ENCODE results near the gene RGS6.

Gene RGS6

DNA sequence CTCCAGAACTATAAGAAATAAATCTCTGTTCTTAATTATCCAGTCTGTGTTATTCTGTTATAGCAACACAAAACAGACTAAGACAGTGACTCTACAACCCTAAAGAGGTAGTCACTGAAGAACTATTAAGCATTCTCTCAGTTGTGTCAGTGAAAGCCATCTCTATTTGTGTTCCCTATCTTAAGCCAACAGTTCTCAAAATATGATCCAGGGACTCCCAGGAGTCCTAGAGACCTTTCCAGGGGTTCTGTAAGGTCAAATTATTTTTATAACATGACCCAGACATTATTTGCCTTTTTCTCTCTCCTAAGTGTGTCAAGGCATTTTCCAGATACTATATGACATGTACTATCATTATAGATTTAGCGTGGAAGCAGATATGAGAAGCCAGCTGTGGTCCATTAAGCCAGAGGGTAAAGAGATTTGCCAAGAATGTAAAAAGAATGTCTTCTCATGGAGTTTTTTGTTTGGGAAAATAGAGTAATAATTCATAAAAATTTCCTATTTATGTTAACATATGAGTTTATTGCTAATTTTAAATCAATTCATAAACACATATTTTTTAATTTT lies 315.8 kb downstream of the RGS6 start:
- DNase-seq (ENCODE audit: low spot score): no peak

DNA sequence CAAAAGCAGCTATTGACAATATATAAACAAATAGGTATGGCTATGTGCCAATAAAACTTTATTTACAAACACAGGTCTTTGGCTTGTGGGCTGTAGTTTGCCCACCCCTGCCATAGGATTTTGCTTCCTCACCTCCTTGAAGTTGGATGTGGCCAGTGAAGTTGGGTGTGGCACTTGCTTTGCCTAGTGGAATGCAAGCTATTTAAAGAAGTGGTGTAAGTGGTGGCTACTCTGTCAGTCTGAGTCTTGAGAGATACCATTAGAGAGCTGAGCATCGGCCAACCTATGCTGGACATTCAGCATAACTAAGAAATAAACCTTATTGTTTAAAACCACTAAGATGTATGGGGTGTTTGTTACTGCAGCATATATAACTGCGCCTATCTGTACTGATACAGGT lies 321.3 kb downstream of the RGS6 start:
- DNase-seq (ENCODE audit: low spot score): no peak

DNA sequence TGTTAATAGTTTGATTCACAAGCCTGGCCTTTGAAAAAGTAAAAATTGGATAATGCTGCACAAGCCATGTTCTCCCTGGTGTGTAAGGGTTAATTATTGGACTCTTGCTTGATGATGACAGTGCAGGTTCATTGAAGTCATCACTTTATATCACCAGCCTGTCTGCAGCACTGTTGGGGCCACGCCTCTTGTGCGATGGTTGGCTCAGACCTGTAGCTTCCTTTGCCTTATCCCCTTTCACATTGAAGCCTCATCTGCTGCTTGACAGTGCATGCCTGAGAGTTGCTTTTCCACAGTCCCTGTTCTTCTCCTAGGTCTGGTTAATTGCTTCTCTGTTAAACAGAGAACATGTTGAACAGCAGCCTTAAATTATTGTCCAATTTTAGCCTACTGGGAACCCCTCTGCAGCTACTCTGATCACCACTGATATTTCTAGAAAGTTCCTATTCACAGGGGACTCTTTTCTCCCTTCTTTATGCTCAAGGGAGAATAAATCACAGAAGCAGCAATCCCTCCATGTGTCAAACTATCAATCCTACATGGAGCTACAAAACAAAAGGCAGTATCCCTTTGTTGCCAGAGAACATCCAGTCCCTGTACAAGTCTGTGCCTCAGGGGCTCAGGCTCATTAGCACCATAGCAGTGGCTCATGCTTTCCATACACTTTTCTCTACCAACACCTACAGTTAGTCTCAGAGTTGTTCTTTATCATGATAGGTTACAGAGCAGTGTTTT lies 322.1 kb downstream of the RGS6 start:
- DNase-seq (ENCODE audit: low spot score): no peak

DNA sequence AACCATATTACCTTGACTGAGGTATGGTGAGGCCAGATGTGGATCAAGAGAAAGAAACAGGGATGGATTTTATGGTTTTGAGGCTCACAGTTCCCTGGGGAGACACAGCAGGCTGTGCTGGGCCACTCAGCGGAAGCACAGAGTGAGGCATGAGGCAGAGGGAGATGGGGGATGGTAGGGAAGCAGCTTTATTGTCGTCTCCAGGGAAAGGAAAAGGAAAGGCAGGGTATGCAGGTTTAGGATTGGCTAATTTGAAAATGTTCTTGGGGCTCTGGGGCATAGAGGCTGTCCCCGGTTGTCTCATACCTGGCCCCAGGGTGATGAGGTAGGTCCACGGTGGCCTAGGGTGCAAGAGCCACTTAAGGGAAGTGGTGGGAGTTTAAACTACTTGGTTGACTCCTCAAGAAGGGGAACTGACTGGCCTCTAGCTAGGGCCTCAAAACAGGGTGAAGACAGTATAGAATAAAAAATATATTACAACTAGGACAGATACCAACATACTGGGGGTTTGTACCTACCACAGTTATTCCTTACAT lies 322.8 kb downstream of the RGS6 start:
- no peak for DNase-seq (ENCODE audit: low spot score)

DNA sequence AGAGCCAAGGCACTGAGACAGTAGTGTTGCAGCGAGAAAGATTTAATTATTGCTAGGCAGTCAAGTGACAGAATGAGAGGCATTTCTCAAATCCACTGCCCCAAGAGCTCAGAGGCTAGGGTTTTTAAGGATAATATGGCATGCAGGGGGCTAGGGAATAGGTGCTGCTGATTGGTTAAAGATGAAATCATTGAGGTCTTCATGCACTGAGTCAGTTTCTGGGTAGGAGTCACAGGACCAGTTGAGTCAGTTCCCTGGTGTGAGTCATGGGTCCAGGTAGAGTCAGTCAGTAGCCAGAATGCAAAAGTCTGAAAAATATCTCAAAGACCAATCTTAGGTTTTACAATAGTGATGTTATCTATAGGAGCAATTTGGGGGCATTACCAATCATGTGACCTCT lies 323.8 kb downstream of the RGS6 start:
- no peak for DNase-seq (ENCODE audit: low spot score)

DNA sequence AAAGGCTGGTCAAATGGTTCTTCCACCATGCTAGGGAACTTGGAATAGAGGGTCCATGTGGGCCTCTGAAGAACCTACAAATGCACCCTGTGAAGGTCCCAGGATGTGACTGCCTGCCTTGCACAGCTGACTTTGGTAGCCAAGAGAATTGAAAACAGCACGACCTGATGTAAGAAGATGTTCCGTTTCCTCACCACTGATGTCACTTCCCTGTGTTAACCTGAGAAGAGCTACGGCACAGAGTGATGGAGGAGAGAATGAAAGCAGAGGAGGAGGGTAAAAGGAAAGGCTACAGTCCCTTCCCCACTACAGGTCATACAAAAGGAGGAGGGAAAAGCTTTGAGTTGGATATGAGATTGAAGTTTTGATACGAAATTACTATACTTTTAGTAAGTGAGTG lies 328.8 kb downstream of the RGS6 start:
- no peak for DNase-seq (ENCODE audit: low spot score)

DNA sequence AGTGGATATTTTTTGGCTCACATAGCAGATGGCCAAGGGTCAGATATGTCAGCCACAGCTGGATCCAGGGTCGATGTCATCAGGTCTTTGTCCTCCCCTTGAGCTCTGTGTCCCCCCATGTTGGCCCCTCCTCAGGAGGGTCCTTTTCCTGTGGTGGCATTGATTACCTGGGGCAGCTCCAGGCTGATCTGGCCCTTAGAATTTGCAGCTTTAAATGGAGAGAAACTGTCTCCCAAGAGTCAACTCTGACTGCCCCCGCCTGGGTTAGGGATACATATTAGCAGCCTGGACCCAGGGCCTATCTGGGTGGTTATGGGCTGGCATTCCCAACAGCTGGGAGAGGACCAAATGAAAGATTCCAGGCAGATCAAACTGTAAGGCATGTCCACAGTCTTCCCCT lies 330.5 kb downstream of the RGS6 start:
- no peak for DNase-seq (ENCODE audit: low spot score)

DNA sequence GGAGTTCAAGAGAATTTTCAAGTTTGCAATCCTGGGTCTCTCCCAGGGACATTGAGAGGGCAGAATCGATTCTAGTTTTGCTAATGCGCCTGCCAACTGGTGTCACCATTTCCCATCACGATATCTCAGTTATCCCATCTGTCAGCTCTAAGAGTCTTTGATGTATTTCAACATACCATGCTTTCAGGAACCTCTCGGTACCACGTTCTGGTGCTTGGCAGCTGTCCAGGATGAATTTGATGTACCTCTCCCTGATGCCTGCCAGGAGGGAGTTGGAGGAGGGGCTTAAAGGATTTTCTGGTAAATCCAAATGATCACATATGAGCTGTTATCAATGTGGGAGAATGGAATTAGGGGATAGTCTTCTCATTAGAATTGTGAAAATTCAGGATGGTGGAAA lies 332.5 kb downstream of the RGS6 start:
- no peak for DNase-seq (ENCODE audit: low spot score)

DNA sequence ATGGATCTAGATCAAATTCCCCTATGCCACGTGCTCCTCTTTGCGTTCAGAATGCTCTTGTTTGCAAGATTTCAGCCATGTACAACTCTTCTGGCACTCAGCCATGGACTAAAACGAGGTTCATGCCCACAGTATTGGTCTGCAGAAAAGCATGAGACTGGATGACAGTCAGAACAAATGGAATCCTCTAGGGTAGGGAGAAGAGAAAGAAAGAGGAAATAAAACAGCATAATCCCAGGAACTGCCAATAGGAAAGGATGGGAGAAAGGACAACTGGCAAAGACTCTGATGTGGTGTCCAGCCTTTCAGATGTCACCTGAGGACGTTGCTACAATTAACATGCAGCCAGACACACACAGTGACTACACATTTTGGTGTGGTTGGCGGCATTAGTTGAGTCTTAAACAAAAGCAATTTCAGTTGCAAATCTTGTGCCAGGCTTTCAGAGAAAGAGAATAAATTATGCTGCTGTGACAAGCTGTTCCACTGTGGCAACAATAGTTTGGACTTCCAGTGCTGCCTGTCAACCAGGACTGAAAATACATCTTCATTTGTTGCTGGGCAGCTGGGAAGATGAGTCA lies 338.0 kb downstream of the RGS6 start:
- no peak for DNase-seq (ENCODE audit: low spot score)

DNA sequence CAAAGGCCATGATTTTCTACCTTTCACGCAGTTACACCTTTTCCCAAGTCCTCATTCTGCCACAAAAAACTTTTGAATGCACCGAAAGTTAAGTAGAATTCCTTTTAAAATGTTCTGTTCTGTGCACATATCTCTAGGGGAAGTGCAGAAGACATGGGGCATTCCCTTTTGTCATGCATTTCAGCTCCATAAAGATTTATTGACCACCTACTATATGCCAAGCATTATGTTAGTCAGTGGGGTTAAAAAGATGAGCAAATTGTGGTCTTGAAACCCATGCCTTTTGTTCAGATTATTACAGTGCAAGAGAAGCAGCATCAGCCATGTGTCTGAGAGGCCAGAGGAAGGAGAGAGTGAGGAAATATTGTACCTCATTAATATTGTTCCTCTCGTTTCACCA lies 338.5 kb downstream of the RGS6 start:
- DNase-seq (ENCODE audit: low spot score): no peak

DNA sequence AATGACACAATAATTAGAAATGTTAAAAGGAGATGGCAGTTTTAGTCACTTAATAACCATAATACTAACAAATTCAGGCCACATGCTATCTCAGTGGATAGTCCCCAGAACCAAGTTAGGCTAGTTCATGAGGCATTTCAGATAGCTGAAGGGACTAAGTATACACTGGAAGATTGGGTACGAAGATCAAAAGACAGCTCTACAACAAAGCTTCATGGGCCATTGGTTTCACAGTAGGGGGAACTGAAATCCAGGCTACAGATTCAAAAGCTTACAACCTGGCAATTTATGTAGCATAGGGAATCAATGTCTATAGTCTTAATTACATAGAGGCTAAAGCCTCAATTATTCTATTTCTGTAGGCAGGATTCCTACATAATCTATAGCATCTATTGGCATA lies 343.0 kb downstream of the RGS6 start:
- DNase-seq (ENCODE audit: low spot score): no peak

DNA sequence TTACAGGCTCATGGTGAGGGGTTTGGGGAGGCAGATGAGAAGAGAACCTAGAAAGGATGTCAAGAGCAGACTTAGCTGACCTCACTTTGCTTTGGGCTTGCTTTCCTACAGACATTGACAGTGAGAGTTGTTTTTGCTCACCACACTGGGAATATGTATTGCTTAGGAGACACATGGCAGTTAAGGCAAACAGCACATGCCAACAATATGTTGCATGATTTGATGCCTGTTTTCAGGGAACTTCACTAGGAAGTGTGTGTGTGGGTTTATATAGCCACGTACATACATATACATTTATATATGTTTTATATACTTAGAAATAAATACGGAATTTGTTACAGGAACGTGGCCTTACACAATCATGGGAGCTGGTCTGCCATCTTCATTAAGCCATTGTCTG lies 346.1 kb downstream of the RGS6 start:
- DNase-seq (ENCODE audit: low spot score): no peak

DNA sequence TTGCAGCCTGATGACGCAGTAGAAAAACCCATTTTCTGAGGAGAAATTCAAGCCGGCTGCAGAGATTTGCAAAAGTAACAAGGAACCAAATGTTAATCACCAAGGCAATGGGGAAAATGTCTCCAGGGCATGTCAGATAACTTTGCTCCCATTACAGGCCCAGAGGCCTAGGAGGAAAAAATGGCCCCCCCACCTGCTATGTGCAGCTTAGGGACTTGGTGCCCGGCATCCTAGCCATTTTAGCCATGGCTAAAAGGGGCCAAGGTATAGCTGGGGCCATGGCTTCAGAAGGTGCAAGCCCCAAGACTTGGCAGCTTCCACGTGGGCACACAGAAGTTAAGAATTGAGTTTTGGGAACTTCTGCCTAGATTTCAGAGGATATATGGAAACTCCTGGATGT lies 351.9 kb downstream of the RGS6 start:
- DNase-seq (ENCODE audit: low spot score): no peak

DNA sequence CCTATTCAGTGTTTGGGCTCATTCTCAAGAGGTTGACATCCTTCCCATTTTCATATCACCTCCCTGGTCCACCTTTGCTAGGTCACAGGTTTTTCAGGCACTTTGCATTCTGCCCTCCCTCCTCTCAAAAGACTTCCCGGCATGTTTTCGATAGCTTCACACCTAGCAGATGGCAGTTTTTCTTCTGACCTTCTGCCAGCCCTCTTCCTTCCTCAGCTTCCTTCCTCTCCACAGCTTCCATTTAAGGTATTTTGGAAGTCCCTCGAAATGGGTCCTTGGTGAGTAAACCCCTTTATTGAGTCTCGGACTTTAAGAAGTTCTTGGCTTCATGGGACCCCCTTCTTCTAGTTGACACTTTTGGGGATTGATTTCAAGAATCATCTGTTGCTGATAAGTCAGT lies 358.0 kb downstream of the RGS6 start:
- DNase-seq (ENCODE audit: low spot score): no peak

DNA sequence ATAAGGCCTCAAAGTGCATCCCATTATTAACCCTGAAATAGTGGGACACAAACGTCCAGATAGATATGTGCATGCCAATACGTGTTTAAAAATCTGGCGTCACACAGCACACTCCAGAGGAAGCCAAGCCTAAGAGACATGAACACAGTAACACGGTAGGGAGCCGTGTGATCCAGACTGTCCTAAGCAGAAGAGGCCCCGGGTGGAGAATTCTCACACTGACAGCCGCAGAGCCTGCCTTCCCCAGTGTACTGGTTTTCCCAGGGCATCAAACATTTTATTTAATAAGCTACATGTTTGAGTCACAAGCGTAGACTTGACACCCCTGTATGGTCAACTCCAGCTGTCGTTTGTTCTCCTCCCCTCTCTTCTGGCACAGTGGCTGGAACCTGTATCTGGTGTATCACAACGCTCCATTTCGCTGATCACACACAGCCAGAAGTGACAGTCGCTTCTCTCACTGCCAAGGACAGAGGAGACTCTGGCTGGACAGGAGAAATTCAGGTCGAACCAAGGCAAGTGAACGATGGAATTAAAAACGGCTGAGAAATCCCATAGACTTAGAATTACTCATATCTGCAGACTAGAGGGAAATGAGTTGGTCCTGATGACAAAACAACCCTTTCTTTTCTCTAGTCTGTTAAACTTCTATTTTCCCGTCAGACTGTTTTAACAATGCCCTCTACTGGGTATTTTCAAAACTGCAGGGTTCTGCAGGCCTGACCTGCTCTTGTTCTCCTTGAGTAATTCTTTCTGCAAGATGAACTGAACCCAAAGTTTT lies 359.9 kb downstream of the RGS6 start:
- no peak for DNase-seq (ENCODE audit: low spot score)

DNA sequence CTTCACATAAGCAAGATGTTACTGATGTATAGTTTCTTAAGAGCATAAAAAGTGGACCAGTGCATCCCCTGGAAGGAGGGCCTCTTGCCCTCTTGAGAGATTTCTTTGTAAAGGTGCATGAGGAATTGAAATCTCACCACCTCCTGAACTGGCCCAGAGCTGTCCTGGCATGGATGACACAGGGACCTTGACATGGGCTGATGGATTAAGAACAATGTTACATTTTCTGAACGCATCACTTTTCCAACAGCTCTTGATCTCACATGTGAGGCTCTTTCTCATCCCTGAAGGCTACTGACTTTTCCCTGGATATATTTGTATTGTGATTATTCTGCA lies 360.4 kb downstream of the RGS6 start:
- no peak for DNase-seq (ENCODE audit: low spot score)

DNA sequence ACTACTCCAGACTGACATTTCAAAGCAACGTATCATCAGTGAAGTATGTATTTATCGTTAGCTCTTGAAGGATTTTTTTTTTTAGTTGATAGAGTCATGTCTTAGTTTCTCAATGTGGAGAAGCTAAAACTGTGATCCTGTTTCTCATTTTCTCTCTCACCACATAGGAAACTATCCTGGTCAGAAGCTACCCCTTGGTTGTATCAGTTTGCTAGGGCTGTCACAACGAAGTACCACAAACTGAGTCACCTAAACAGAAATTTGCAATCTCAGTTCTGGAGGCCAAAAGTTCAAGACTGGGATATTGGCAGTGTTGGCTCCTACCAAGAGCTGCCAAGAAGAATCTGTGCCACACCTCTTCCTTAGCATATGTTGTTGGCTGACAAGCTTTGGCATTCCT lies 369.1 kb downstream of the RGS6 start:
- DNase-seq (ENCODE audit: low spot score): no peak

DNA sequence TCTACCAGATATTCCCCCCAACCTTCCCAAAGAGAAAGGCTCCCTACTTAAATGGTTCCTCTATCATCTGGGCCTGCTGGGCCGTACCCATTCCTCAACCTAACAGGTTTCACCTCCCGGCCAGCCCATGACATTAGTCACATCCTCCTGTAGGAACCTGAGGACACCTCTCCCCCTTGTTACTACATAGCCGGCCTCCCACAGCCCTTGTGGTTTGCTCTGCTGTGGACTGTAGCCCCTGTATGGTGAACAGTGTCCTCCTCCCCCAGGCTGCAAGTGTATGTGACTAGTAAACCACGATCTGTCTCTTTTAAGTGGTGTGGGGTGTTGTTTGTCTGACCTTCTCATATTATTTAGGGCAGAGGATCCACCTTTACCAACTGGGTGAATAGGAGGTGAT lies 371.7 kb downstream of the RGS6 start:
- DNase-seq (ENCODE audit: low spot score): no peak

DNA sequence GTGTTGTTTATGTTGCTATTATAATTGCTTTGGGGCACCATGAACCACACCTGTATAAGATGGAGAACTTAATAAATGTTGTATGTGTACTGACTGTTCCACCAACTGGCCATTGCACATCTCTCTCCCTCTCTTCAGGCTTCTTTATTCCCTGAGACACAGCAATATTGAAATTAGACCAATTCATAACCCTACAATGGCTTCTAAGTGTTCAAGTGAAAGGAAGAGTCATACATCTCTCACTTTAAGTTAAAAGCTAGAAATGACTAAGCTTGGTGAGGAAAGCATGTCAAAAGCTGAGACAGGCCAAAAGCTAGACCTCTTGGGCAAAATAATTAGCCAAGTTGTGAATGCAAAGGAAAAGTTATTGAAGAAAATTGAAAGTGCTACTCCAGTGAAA lies 373.3 kb downstream of the RGS6 start:
- DNase-seq (ENCODE audit: low spot score): no peak

DNA sequence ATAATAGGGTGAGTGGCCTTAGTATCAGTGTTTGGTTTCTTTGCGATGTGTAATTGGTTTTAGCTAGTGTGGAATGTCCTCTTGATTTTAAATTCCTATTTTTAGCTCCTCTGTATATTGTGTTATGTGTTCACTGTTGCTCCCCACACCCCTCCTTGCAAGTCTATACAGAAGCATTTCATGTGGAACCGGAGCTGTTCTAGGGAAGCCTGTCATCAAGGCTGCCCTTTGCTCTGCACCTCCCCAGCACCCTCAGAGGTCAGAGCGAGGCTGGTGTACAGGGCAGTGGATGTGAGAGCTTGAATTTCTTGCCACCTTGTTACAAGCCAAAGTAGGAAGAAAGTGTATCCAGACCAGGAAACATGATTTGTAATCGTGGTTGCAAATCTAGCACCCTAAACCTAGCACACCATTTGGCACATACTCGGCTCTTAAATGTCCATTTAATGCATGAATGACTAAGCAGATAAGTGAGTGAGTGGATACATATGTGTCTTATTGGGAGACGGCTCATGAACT lies 376.8 kb downstream of the RGS6 start:
- no peak for DNase-seq (ENCODE audit: low spot score)

DNA sequence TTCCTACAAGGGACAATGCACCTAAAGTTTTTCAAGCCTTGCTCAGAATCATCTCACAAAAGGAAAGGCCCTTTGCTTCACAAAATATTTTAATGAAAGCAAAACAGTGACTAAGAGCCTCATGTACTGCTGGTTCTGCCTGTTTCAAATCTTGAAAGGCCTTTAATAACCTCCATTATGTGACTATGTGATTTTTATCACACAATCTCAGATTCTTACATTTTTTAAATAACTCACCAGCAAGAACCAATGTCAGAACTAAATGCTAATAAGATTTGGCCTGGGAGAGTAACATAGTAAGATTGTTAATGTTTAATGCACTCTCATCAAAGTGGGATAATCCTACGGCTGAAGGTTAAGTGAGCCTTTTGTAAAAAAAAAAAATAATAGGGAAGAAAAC lies 378.9 kb downstream of the RGS6 start:
- no peak for DNase-seq (ENCODE audit: low spot score)

DNA sequence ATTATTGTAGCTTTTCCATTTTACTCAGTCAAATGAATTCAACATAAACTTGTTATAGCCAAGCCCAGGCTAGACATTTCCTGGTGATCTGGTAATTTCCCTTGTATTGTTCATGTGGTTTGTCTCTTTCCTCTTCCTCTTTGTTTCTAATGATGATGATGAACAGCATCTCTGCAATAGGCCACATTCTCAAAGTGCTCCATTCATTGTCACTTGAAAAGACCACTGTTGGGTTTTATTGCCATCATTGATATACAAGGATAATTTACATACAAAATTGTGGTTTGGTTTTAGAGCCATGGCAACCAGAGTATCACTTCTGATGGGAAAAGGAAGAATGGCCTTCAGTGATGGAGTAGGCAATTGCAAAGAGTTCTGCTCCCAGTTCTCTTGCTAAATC lies 379.3 kb downstream of the RGS6 start:
- DNase-seq (ENCODE audit: low spot score): no peak

All from left forelimb (tissue), 1 donor.